Activated CD8-positive, alpha-beta T cell treated with anti-CD3 and anti-CD28 coated beads, Interleukin-2, amount 10 ng/mL, durations not matched to agents 7 days and 5 days (primary cell): Measurements from ENCODE around the gene OGFOD2. TPM values are rescaled to one million over a fixed set of nuclear protein-coding genes. Genes with fewer than 3 reads are reported as not detected.

ENCODE experiments used
- ATAC-seq: fragments of 150-1000 bp; cut with Tn5 transposase; one replicate; pipeline ENCODE4 v1.10.0; 2021; ENCODE audit warnings: moderate library complexity
- CTCF ChIA-PET: fragments of 350-600 bp; sonication (Branson Sonifier 250); formaldehyde crosslinking; loops from one replicate; lab custom pipeline; 2021; ENCODE audit warnings: antibody characterized with exemption; lab: Charles Lee
- POLR2A ChIA-PET: fragments of 350-600 bp; sonication (Branson Sonifier 250); formaldehyde crosslinking; loops from one replicate; lab custom pipeline; 2021; ENCODE audit warnings: antibody characterized with exemption; lab: Charles Lee
- DNase-seq: peaks from one replicate; pipeline ENCODE4 v3.0.0-alpha.2; 2020
- H3K27ac Mint-ChIP-seq: one replicate; pipeline ENCODE4 v1.8.0; 2021; ENCODE audit warnings: mild to moderate bottlenecking, mixed read lengths
- H3K27me3 Mint-ChIP-seq: one replicate; pipeline ENCODE4 v1.8.0; 2021; ENCODE audit warnings: low read depth, mixed read lengths
- H3K36me3 Mint-ChIP-seq: one replicate; pipeline ENCODE4 v1.8.0; 2021; ENCODE audit warnings: low read depth, mixed read lengths
- H3K4me1 Mint-ChIP-seq: one replicate; pipeline ENCODE4 v1.8.0; 2021; ENCODE audit warnings: low read depth, mixed read lengths
- H3K4me3 Mint-ChIP-seq: one replicate; pipeline ENCODE4 v1.8.0; 2021; ENCODE audit warnings: mild to moderate bottlenecking, mixed read lengths
- H3K9me3 Mint-ChIP-seq: one replicate; pipeline ENCODE4 v1.8.0; 2022; ENCODE audit warnings: mixed read lengths; ENCODE audit not compliant: insufficient read depth
- total RNA-seq, 2 experiments: library from RNA; stranded (reverse); gene quantifications; one replicate each; pipeline ENCODE4 v1.2.3, GENCODE V29; 2021

OGFOD2 gene
- total RNA-seq, 2 experiments from 2014 or later, result 24.1 to 27.0 TPM

- ATAC-seq (no peak), DNase-seq (no peak)
- no peaks in the 10 kb centered on the region for H3K27me3 Mint-ChIP-seq
- no peaks in the 10 kb centered on the region for H3K9me3 Mint-ChIP-seq
- peaks cover 3% of the 10 kb centered on the region for H3K4me1 Mint-ChIP-seq
- ChIA-PET CTCF (interaction anchor here (1.2 to 15.1 kb wide), 5 partner anchors 78 to 283 kb away, joined by 3 to 204 read pairs (median 6); no protein-coding TSS in a partner anchor), POLR2A (no interaction called here)
- no peak overlapping the region for H3K27ac Mint-ChIP-seq
- no peak overlapping the region for H3K4me3 Mint-ChIP-seq
- no peaks in the 10 kb centered on the region for H3K36me3 Mint-ChIP-seq
Observed at GRCh38 chr12:122955156-122955555, 19.9 kb upstream of the OGFOD2 start.

DNA sequence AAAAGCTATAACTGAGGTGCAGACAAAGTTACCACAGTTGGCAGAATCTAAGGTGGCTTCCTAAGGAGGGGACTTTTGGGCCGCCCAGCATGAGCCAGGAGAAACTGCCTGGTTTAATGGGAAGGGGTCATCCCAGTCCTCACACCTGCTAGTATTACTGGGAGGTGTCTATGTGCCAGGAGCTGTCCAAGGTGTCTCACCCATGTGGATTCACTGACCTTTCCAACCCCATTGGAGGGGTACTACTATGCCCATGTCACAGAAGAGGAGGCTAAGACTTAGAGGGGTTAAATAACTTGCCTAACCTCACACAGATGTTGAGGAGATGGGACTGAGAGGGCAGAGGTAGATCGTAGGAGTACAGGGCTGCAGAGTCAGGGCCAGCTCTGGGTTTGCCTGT is 19.0 kb upstream of the OGFOD2 start:
- no peaks in the 10 kb centered on the region for H3K27me3 Mint-ChIP-seq
- no peaks in the 10 kb centered on the region for H3K9me3 Mint-ChIP-seq
- ATAC-seq, result no peak
- no peak overlapping the region for H3K4me3 Mint-ChIP-seq
- ChIA-PET POLR2A (no interaction called here), CTCF (interaction anchor here (1.3 to 15.1 kb wide), 3 partner anchors 10 to 162 kb away, joined by 3 to 204 read pairs (median 11); partner anchors contain the start of gene ABCB9)
- no peak for DNase-seq
- peaks cover 3% of the 10 kb centered on the region for H3K4me1 Mint-ChIP-seq
- H3K27ac Mint-ChIP-seq, result no peak overlapping the region
- no peaks in the 10 kb centered on the region for H3K36me3 Mint-ChIP-seq

DNA sequence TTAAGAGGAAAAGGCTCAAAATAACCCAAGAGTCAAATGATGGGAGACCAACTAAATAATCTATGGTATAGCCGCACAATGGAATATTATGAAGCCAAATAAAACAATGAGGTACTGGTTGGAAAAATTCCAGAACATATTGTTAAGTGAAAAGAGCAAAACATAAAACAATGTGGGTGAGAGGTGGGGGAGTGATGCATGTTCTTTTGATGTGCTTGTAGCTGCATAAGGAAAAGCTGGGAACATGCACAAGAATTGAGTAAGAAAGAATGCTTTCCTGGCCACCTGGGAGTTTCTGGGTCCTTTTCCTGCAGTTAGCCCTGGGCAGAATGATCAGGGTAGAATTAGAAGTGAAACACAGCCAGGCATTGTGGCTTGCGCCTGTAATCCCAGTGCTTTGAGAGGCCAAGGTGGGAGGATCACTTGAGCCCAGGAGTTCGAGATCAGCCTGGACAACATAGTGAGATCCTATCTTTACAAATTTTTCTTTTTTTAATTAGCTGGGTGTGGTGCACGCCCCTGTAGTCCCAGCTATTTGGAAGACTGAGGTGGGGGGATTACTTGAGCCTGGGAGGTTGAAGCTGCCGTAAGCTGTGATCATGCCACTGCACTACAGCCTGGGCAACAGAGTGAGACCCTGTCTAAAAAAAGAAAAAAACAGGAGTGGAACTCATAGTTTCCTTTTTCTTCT is 16.7 kb upstream of the OGFOD2 start:
- Mint-ChIP-seq H3K36me3 (no peaks in the 10 kb centered on the region), H3K4me1 (no peaks in the 10 kb centered on the region), H3K4me3 (no peak overlapping the region), H3K9me3 (no peaks in the 10 kb centered on the region), H3K27me3 (no peaks in the 10 kb centered on the region), H3K27ac (no peak overlapping the region)
- ATAC-seq (no peak), DNase-seq (no peak)
- ChIA-PET POLR2A (interaction anchor here (1.0 kb wide), 1 partner anchor 96 kb away, joined by 3 read pairs; no protein-coding TSS in a partner anchor), CTCF (interaction anchor here (1.1 to 15.1 kb wide), 2 partner anchors 93 to 124 kb away, joined by 3 to 204 read pairs; no protein-coding TSS in a partner anchor)

- H3K27me3 Mint-ChIP-seq, result no peaks in the 10 kb centered on the region
- DNase-seq, result no peak
- H3K4me1 Mint-ChIP-seq, result peaks cover under 1% of the 10 kb centered on the region
- POLR2A ChIA-PET, result no interaction called here
- no peaks in the 10 kb centered on the region for H3K9me3 Mint-ChIP-seq
- CTCF ChIA-PET, result interaction anchor here (1.1 kb wide), 1 partner anchor 125 kb away, joined by 3 read pairs; no protein-coding TSS in a partner anchor
- H3K36me3 Mint-ChIP-seq, result no peaks in the 10 kb centered on the region
- H3K27ac Mint-ChIP-seq, result no peak overlapping the region
- no peak overlapping the region for H3K4me3 Mint-ChIP-seq
- no peak for ATAC-seq
Observed at GRCh38 chr12:122959566-122960192, 15.4 kb upstream of the OGFOD2 start.

- ChIA-PET POLR2A (no interaction called here), CTCF (no interaction called here)
- H3K4me1 Mint-ChIP-seq, result peaks cover 5% of the 10 kb centered on the region
- no peak for DNase-seq
- no peak overlapping the region for H3K27ac Mint-ChIP-seq
- H3K27me3 Mint-ChIP-seq, result no peaks in the 10 kb centered on the region
- no peaks in the 10 kb centered on the region for H3K36me3 Mint-ChIP-seq
- H3K4me3 Mint-ChIP-seq, result no peak overlapping the region
- no peaks in the 10 kb centered on the region for H3K9me3 Mint-ChIP-seq
- no peak for ATAC-seq
Observed at GRCh38 chr12:122960193-122960569, 14.9 kb upstream of the OGFOD2 start.

GRCh38 chr12:122961531-122962329 is 13.3 kb upstream of the OGFOD2 start:
- POLR2A ChIA-PET, result no interaction called here
- ATAC-seq, result no peak
- peaks cover 8% of the 10 kb centered on the region for H3K4me1 Mint-ChIP-seq
- CTCF ChIA-PET, result no interaction called here
- DNase-seq, result no peak
- H3K4me3 Mint-ChIP-seq, result no peak overlapping the region
- H3K27ac Mint-ChIP-seq, result no peak overlapping the region
- H3K9me3 Mint-ChIP-seq, result no peaks in the 10 kb centered on the region
- H3K36me3 Mint-ChIP-seq, result no peaks in the 10 kb centered on the region
- no peaks in the 10 kb centered on the region for H3K27me3 Mint-ChIP-seq

- H3K27me3 Mint-ChIP-seq, result no peaks in the 10 kb centered on the region
- CTCF ChIA-PET, result interaction anchor here (1.0 kb wide), 1 partner anchor 11 kb away, joined by 4 read pairs; the partner anchor contains the start of gene OGFOD2
- H3K9me3 Mint-ChIP-seq, result no peaks in the 10 kb centered on the region
- H3K27ac Mint-ChIP-seq, result no peak overlapping the region
- H3K4me1 Mint-ChIP-seq, result peaks cover 10% of the 10 kb centered on the region
- no peak overlapping the region for H3K4me3 Mint-ChIP-seq
- no peak for DNase-seq
- H3K36me3 Mint-ChIP-seq, result no peaks in the 10 kb centered on the region
- POLR2A ChIA-PET, result interaction anchor here (0.8 kb wide), 1 partner anchor 12 kb away, joined by 3 read pairs; the partner anchor contains the start of gene OGFOD2
- no peak for ATAC-seq
Observed at GRCh38 chr12:122963941-122964265, 11.1 kb upstream of the OGFOD2 start.

DNA sequence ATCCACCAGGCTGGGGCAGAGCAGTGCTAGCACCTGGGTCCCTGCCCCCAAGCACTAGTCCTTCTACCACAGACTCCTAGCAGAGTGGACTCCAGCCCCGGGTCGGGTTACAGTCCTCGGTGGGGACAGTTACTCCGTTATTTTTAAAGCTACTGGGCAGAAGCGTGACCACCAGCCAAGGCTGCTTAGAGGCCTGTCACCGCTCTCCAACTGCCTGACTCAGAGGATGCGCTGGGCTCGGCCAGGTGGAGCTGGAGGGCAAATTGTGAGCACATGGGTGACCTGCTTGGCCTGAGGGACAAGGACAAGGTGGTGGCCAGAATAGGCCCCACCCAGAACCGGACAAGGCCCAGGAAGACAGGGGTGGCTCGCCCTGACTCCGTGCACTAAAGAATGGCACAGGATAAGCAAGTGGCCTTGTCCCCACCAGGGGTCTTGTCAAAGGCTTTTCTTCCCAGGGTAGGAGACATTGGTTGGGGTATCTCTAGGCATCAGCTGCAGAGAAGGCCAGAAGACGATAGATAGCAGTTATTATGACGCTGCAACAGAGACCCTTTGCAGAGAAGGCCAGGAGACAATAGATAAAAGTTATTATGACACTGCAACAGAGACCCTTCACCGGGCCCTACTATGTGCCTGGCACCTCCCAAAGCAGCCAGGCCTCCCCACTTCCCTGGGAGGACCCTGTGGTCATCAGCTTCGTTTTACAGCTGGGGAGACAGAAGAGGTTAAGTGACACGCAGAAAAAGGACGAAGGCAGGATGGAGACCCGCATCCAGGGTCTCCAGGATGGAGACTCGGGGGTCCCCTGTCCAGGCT is 10.4 kb upstream of the OGFOD2 start:
- Mint-ChIP-seq H3K4me3 (peak overlapping the region; percentile 49), H3K9me3 (no peaks in the 10 kb centered on the region), H3K27me3 (no peaks in the 10 kb centered on the region), H3K4me1 (peaks cover 10% of the 10 kb centered on the region), H3K36me3 (no peaks in the 10 kb centered on the region), H3K27ac (no peak overlapping the region)
- ChIA-PET CTCF (interaction anchor here (1.8 kb wide), 2 partner anchors 171 to 274 kb away, joined by 6 read pairs; no protein-coding TSS in a partner anchor), POLR2A (interaction anchor here (1.2 kb wide), 1 partner anchor 10 kb away, joined by 4 read pairs; the partner anchor contains the start of gene OGFOD2)
- no peak for DNase-seq
- ATAC-seq, result no peak

DNA sequence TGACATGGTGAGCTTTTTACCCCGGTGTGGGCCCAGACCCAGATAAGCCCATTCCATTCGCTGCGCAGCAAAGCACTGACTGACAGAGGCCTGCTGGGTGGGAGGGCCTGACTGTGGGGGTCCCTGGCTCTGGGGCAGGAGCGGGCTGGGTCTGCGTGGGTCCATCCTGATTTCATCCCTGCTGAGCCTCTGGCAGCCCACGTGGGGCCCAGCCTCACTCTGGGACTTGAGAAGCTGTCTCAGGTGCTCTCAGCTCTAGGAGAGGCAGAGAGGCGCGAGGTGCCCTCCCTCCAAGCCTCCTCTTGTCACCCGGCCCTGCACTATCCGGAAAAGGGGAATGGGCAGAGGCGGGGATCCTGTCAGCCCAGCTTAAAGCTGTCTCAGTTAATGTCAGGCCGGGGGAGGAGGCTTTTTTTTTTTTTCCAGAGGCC is 9.7 kb upstream of the OGFOD2 start:
- POLR2A ChIA-PET, result interaction anchor here (1.0 to 1.7 kb wide), 3 partner anchors 10 to 67 kb away, joined by 3 to 4 read pairs (median 3); partner anchors contain the start of gene OGFOD2
- ATAC-seq (no peak), DNase-seq (no peak)
- Mint-ChIP-seq H3K4me3 (no peak overlapping the region), H3K9me3 (no peaks in the 10 kb centered on the region), H3K4me1 (peaks cover 10% of the 10 kb centered on the region), H3K27me3 (no peaks in the 10 kb centered on the region), H3K27ac (no peak overlapping the region), H3K36me3 (no peaks in the 10 kb centered on the region)
- CTCF ChIA-PET, result interaction anchor here (1.8 kb wide), 2 partner anchors 172 to 273 kb away, joined by 6 read pairs; no protein-coding TSS in a partner anchor

DNA sequence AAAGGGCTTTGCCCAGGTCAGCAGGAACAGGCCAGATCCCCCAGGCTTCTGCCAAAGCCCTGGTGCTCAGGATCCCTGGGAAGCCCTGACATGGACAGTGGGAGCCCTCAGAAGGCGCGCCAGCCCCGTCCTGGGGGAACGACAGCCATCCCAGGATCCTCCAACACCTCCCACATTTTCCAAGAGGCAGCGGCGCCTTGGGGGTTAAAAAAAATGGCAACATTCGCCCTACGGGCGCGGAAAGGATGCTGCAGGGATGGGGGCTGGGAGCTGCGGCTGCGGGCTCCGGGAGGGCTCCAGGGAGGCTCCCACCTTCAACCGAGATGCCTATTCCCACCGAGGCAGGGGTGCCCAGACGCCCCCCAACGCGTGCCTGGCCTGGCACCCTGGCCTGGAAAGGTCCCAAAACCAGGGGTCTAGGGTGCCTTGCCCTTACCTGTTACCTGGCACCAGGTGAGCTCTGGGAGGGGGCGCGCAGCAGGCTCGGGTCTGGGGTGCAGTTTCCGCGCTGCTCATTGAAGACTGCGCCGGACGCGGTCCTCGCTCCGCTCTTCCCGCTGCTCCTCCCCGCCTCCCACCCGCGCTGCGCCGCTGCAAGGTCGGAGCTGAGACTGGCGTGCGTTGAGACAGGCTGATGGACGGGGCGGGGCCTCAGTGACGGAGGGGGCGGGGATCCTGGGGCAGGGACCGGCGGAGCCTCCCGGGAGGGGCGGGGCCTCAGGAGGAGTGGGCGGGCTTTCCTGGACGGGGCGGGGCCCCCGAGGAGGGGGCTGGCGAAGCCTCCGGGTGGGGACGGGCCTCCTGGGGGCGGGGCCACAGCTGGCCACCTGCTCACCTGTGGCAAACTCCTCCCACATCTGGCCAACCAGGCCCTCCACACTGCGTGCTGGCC is 8.9 kb upstream of the OGFOD2 start, which contains the start of gene ABCB9:
TSS of gene ABCB9 (minus strand) at position 613 of the 892 bp plus-strand sequence. CDS start 6,228 bp downstream, outside the sequence.
- H3K27ac Mint-ChIP-seq, result peak within 1 kb of the TSS; percentile 52
- H3K4me3 Mint-ChIP-seq, result peak within 1 kb of the TSS; percentile 58
- peak; percentile 96 for DNase-seq
- peaks cover 10% of the 10 kb centered on the region for H3K4me1 Mint-ChIP-seq
- ATAC-seq, result peak; percentile 98
- ChIA-PET CTCF (interaction anchor here (1.0 to 1.8 kb wide), 4 partner anchors 10 to 272 kb away, joined by 3 to 6 read pairs (median 4); no protein-coding TSS in a partner anchor), POLR2A (interaction anchor here (1.0 to 1.7 kb wide), 4 partner anchors 9 to 77 kb away, joined by 3 to 6 read pairs (median 4); partner anchors contain the start of gene OGFOD2)
- no peaks in the 10 kb centered on the region for H3K36me3 Mint-ChIP-seq
- no peaks in the 10 kb centered on the region for H3K9me3 Mint-ChIP-seq
- H3K27me3 Mint-ChIP-seq, result no peaks in the 10 kb centered on the region
